Ovary (tissue), 3 donors: ENCODE measurements around the gene BTN1A1.

Experiments
- CTCF ChIP-seq, 3 donors: fragments of 450-650 bp in 2 of 3; fragments of 200-600 bp in 1 of 3; IDR thresholded peaks; one replicate each; pipeline versions ENCODE4 v1.5.1 to v1.8.0; 2016 to 2022; ENCODE audit warnings: antibody characterized with exemption in 3 of 3, mild to moderate bottlenecking in 1 of 3
- EP300 ChIP-seq: sonication (generic); formaldehyde crosslinking; IDR thresholded peaks from one replicate; pipeline ENCODE4 v1.6.1; 2017; ENCODE audit warnings: antibody characterized with exemption
- POLR2A ChIP-seq: fragments of 450-650 bp; IDR thresholded peaks from one replicate; pipeline ENCODE4 v1.6.1; 2017; ENCODE audit warnings: antibody characterized with exemption, mild to moderate bottlenecking, moderate library complexity
- donor health status: DM: no; HTN: no; CAD: no.

GRCh38 chr6:26553264-26553634, 53.1 kb downstream of the BTN1A1 start:
- TF ChIP-seq CTCF (IDR thresholded peaks at IDR 0.05): no peak
- no peak for TF ChIP-seq EP300
- no peak for TF ChIP-seq POLR2A
